GM12891 (cell line): ENCODE data around the gene UBE2J2.

Source experiments
- DNase-seq: peaks from one replicate; pipeline ENCODE4 v3.0.0; 2011; ENCODE audit warnings: low spot score; ENCODE audit not compliant: insufficient read length
- FAIRE-seq: peaks from 2 replicates; lab custom pipeline; 2011; peaks lifted over from hg19 to GRCh38; lab: Jason Lieb, UNC
- PAX5 ChIP-seq: IDR thresholded peaks from 2 replicates; pipeline ENCODE4 v1.6.1; 2011; ENCODE audit warnings: low read length, moderate library complexity, mild to moderate bottlenecking; ENCODE audit not compliant: insufficient read depth, severe bottlenecking
- POLR2A ChIP-seq: IDR thresholded peaks from 2 replicates; pipeline ENCODE4 v1.6.1; 2011; ENCODE audit warnings: low read depth, low read length, control low read depth
- POLR2AphosphoS5 ChIP-seq: IDR thresholded peaks from 2 replicates; pipeline ENCODE4 v1.6.1; 2011; ENCODE audit warnings: low read depth, low read length, control low read depth
- POU2F2 ChIP-seq: IDR thresholded peaks from 2 replicates; pipeline ENCODE4 v1.6.1; 2011; ENCODE audit warnings: low read depth, mild to moderate bottlenecking, control low read depth, low read length, moderate library complexity
- SPI1 ChIP-seq: IDR thresholded peaks from 2 replicates; pipeline ENCODE4 v1.6.1; 2011; ENCODE audit warnings: low read depth, low read length, control low read depth
- TAF1 ChIP-seq: IDR thresholded peaks from 2 replicates; pipeline ENCODE4 v1.6.1; 2011; ENCODE audit warnings: low read depth, low read length, control low read depth

The UBE2J2 gene

GRCh38 chr1:1222575-1223225 lies 51.0 kb downstream of the UBE2J2 start:
- FAIRE-seq: peak; percentile 74

GRCh38 chr1:1221887-1222574 lies 51.6 kb downstream of the UBE2J2 start:
- FAIRE-seq (no peak), DNase-seq (no peak)
- 0 out of 2 replicates have a peak, but pooled peaks have one; percentile 4 for TF ChIP-seq POLR2AphosphoS5
- no peak for TF ChIP-seq SPI1

More at GRCh38 chr1:1222575-1223225, 51.0 kb downstream of the UBE2J2 start:
- no peak for DNase-seq
- TF ChIP-seq POU2F2: 0 out of 2 replicates have a peak, but pooled peaks have one; percentile 29
- TF ChIP-seq TAF1: no peak
- TF ChIP-seq PAX5: no peak
- TF ChIP-seq POLR2A: no peak
- TF ChIP-seq POLR2AphosphoS5: no peak

GRCh38 chr1:1220197-1220596 lies 53.5 kb downstream of the UBE2J2 start:
- TF ChIP-seq TAF1: no peak
- no peak for TF ChIP-seq POU2F2
- TF ChIP-seq POLR2A: no peak
- no peak for TF ChIP-seq SPI1
- no peak for TF ChIP-seq PAX5
- no peak for TF ChIP-seq POLR2AphosphoS5
- no peak for DNase-seq
- no peak for FAIRE-seq

- TF ChIP-seq POLR2A (no peak), POU2F2 (no peak), SPI1 (no peak), TAF1 (no peak), PAX5 (no peak), POLR2AphosphoS5 (no peak)
- FAIRE-seq (no peak), DNase-seq (no peak)
Measured at GRCh38 chr1:1219341-1219740, 54.3 kb downstream of the UBE2J2 start.

- FAIRE-seq: no peak
- TF ChIP-seq POU2F2 (0 out of 2 replicates have a peak, but pooled peaks have one; percentile 18), POLR2A (no peak)
- DNase-seq: no peak
Measured at GRCh38 chr1:1218524-1219200, 55.0 kb downstream of the UBE2J2 start.

- FAIRE-seq: no peak
- TF ChIP-seq POLR2A (no peak), PAX5 (no peak), POU2F2 (no peak), SPI1 (no peak), POLR2AphosphoS5 (no peak), TAF1 (no peak)
Measured at GRCh38 chr1:1217621-1218523, 55.8 kb downstream of the UBE2J2 start.

GRCh38 chr1:1216770-1217620 lies 56.7 kb downstream of the UBE2J2 start:
- TF ChIP-seq PAX5 (no peak), POLR2AphosphoS5 (no peak), POLR2A (no peak)
- FAIRE-seq (no peak), DNase-seq (no peak)

More at GRCh38 chr1:1217621-1218523, 55.8 kb downstream of the UBE2J2 start:
- no peak for DNase-seq

- FAIRE-seq (no peak), DNase-seq (no peak)
- TF ChIP-seq SPI1 (no peak), PAX5 (no peak), POLR2AphosphoS5 (no peak), POLR2A (no peak), POU2F2 (no peak), TAF1 (no peak)
Measured at GRCh38 chr1:1215881-1216605, 57.6 kb downstream of the UBE2J2 start.
